Chondrocyte (in vitro differentiated cells): Measurements from ENCODE around the gene DOK3. TPM values are rescaled to one million over a fixed set of nuclear protein-coding genes. Genes with fewer than 3 reads are reported as not detected.
"Not testable (repeated sequence)": the region's sequence is repeated elsewhere in the genome, so short reads cannot be mapped to it uniquely, and the experiment has no call there.

Experiments used
- DNase-seq: peaks from one replicate; pipeline ENCODE4 v3.0.0; 2021; ENCODE audit warnings: mixed read lengths, low spot score
- H3K27ac Mint-ChIP-seq: one replicate; pipeline ENCODE4 v1.8.0; 2021; ENCODE audit warnings: mild to moderate bottlenecking, moderate library complexity, mixed read lengths; ENCODE audit not compliant: unreplicated experiment
- H3K27me3 Mint-ChIP-seq: 2 replicates; pipeline ENCODE4 v1.8.0; 2021; ENCODE audit warnings: low read depth, mixed read lengths
- H3K36me3 Mint-ChIP-seq: 2 replicates; pipeline ENCODE4 v1.8.0; 2021; ENCODE audit warnings: low read depth, mixed read lengths
- H3K4me1 Mint-ChIP-seq: 2 replicates; pipeline ENCODE4 v1.8.0; 2021; ENCODE audit warnings: low read depth, mild to moderate bottlenecking, mixed read lengths
- H3K4me3 Mint-ChIP-seq: one replicate; pipeline ENCODE4 v1.8.0; 2021; ENCODE audit warnings: mild to moderate bottlenecking, moderate library complexity, mixed read lengths; ENCODE audit not compliant: unreplicated experiment
- H3K9me3 Mint-ChIP-seq: 2 replicates; pipeline ENCODE4 v1.8.0; 2021; ENCODE audit warnings: low read depth, mixed read lengths
- CTCF ChIP-seq: fragments of 200-600 bp; sonication (generic); IDR thresholded peaks from 2 replicates; pipeline ENCODE4 v1.5.0; 2021; ENCODE audit warnings: antibody characterized with exemption, mild to moderate bottlenecking, moderate library complexity
- total RNA-seq: library from RNA; stranded (reverse); gene quantifications from 3 replicates; pipeline ENCODE4 v1.2.1, GENCODE V29; 2021

The DOK3 gene
- total RNA-seq, 1 donor from 2014 or later = 7.5 TPM

- no peak for TF ChIP-seq CTCF
- H3K27me3 Mint-ChIP-seq = no peaks in the 10 kb centered on the region
- no peak overlapping the region for H3K4me3 Mint-ChIP-seq
- H3K4me1 Mint-ChIP-seq = peaks cover 71% of the 10 kb centered on the region
- H3K9me3 Mint-ChIP-seq = no peaks in the 10 kb centered on the region
- peaks cover 59% of the 10 kb centered on the region for H3K36me3 Mint-ChIP-seq
- DNase-seq = no peak
- H3K27ac Mint-ChIP-seq = peak overlapping the region; percentile 45
Observed at GRCh38 chr5:177486256-177486655, 23.4 kb downstream of the DOK3 start.

GRCh38 chr5:177485753-177486152 is 23.9 kb downstream of the DOK3 start:
- peaks cover 66% of the 10 kb centered on the region for H3K4me1 Mint-ChIP-seq
- not testable (repeated sequence) for H3K9me3 Mint-ChIP-seq, H3K27me3 Mint-ChIP-seq, DNase-seq, H3K4me3 Mint-ChIP-seq
- H3K27ac Mint-ChIP-seq = peak overlapping the region; percentile 90
- H3K36me3 Mint-ChIP-seq = peaks cover 57% of the 10 kb centered on the region

- H3K27ac Mint-ChIP-seq = peak overlapping the region; percentile 90
- peaks cover 65% of the 10 kb centered on the region for H3K4me1 Mint-ChIP-seq
- H3K27me3 Mint-ChIP-seq = no peaks in the 10 kb centered on the region
- H3K4me3 Mint-ChIP-seq = no peak overlapping the region
- no peaks in the 10 kb centered on the region for H3K9me3 Mint-ChIP-seq
- TF ChIP-seq CTCF = no peak
- peaks cover 53% of the 10 kb centered on the region for H3K36me3 Mint-ChIP-seq
- DNase-seq = no peak
Observed at GRCh38 chr5:177484902-177485549, 24.6 kb downstream of the DOK3 start.

- Mint-ChIP-seq H3K27ac (peak overlapping the region; percentile 90), H3K9me3 (no peaks in the 10 kb centered on the region), H3K4me3 (no peak overlapping the region), H3K4me1 (peaks cover 71% of the 10 kb centered on the region), H3K36me3 (peaks cover 52% of the 10 kb centered on the region), H3K27me3 (no peaks in the 10 kb centered on the region)
- DNase-seq = no peak
- TF ChIP-seq CTCF = no peak
Observed at GRCh38 chr5:177483994-177484901, 25.4 kb downstream of the DOK3 start.

GRCh38 chr5:177483042-177483441 is 26.6 kb downstream of the DOK3 start:
- Mint-ChIP-seq H3K36me3 (peaks cover 45% of the 10 kb centered on the region), H3K27ac (peak overlapping the region; percentile 87), H3K9me3 (no peaks in the 10 kb centered on the region), H3K27me3 (no peaks in the 10 kb centered on the region), H3K4me1 (peaks cover 74% of the 10 kb centered on the region), H3K4me3 (no peak overlapping the region)
- no peak for DNase-seq
- TF ChIP-seq CTCF = no peak
